SK-N-SH (cell line): ENCODE results near the gene DAB1. TPM values are rescaled to one million over a fixed set of nuclear protein-coding genes. Genes with fewer than 3 reads are reported as not detected.

Source experiments
- CTCF ChIA-PET: fragments of 300-600, 350-600 bp; formaldehyde crosslinking; extraction: SDS; loops from one replicate; lab custom pipeline; 2021; lab: Yijun Ruan, JAX
- POLR2A ChIA-PET: fragments of 350-600 bp; sonication (Branson Sonifier 250); formaldehyde crosslinking; extraction: SDS; loops from one replicate; lab custom pipeline; 2020; ENCODE audit warnings: antibody characterized with exemption, inconsistent platforms; lab: Yijun Ruan, JAX
- DNase-seq: peaks from one replicate; pipeline ENCODE4 v3.0.0; 2012
- H2AFZ ChIP-seq: fragments of 200-600 bp; sonication (generic); 2 replicates; pipeline ENCODE4 v1.8.1; 2016; ENCODE audit warnings: antibody characterized with exemption, mild to moderate bottlenecking, low read depth
- H3F3A ChIP-seq: fragments of 200-600 bp; sonication (generic); replicated peaks from 2 replicates; pipeline ENCODE3; 2016; ENCODE audit warnings: antibody characterized with exemption, mild to moderate bottlenecking; ENCODE audit not compliant: insufficient read depth
- H3K27ac ChIP-seq, 2 experiments: fragments of 200-500 bp in 1 of 2; fragments of 200-600 bp in 1 of 2; sonication (Bioruptor generic) in 1 of 2; sonication (generic), shearing (Covaris generic) in 1 of 2; 2 replicates each; pipeline versions ENCODE4 v1.5.1 to v1.6.1; 2014 to 2016; ENCODE audit warnings: low read depth in 2 of 2, inconsistent platforms in 1 of 2, low read length in 1 of 2, mild to moderate bottlenecking in 1 of 2, mixed read lengths in 1 of 2
- H3K27me3 ChIP-seq: fragments of 200-600 bp; sonication (generic), shearing (Covaris generic); 2 replicates; pipeline ENCODE4 v1.6.1; 2016; ENCODE audit warnings: mixed run types; ENCODE audit not compliant: insufficient read depth
- H3K36me3 ChIP-seq, 2 experiments: fragments of 200-500 bp in 1 of 2; fragments of 200-600 bp in 1 of 2; sonication (Bioruptor generic) in 1 of 2; sonication (generic) in 1 of 2; replicated peaks in 1 of 2; 2 replicates each; pipeline versions ENCODE3 to v1.5.1; 2014 to 2016; ENCODE audit warnings: low read length in 1 of 2, mild to moderate bottlenecking in 1 of 2; ENCODE audit not compliant: insufficient read depth in 2 of 2, control insufficient read depth in 1 of 2
- H3K4me1 ChIP-seq, 2 experiments: fragments of 200-500 bp in 1 of 2; fragments of 200-600 bp in 1 of 2; sonication (Bioruptor generic) in 1 of 2; sonication (generic), shearing (Covaris generic) in 1 of 2; 2 replicates each; pipeline versions ENCODE4 v1.5.1 to v1.6.1; 2014 to 2016; ENCODE audit warnings: low read depth in 1 of 2, low read length in 1 of 2, mixed run types in 1 of 2; ENCODE audit not compliant: insufficient read depth in 2 of 2, control insufficient read depth in 1 of 2
- H3K4me2 ChIP-seq: fragments of 200-600 bp; sonication (generic), shearing (Covaris generic); 2 replicates; pipeline ENCODE4 v1.6.1; 2017; ENCODE audit warnings: mixed run types
- H3K4me3 ChIP-seq, 2 experiments: fragments of 200-500 bp in 1 of 2; fragments of 200-600 bp in 1 of 2; sonication (Bioruptor generic) in 1 of 2; sonication (generic), shearing (Covaris generic) in 1 of 2; 2 replicates each; pipeline versions ENCODE4 v1.5.1 to v1.8.1; 2014 to 2016; ENCODE audit warnings: low read depth in 2 of 2, inconsistent platforms in 1 of 2, low read length in 1 of 2, mild to moderate bottlenecking in 1 of 2, mixed read lengths in 1 of 2, moderate library complexity in 1 of 2
- H3K79me2 ChIP-seq: fragments of 200-600 bp; sonication (generic); 2 replicates; pipeline ENCODE4 v1.8.1; 2017; ENCODE audit warnings: mild to moderate bottlenecking; ENCODE audit not compliant: insufficient read depth
- H3K9ac ChIP-seq: fragments of 200-600 bp; sonication (generic); 2 replicates; pipeline ENCODE4 v1.6.1; 2017; ENCODE audit warnings: mixed run types
- H3K9me2 ChIP-seq: fragments of 200-600 bp; sonication (generic); 2 replicates; pipeline ENCODE4 v1.6.1; 2017; ENCODE audit warnings: mixed run types
- H3K9me3 ChIP-seq: fragments of 200-600 bp; sonication (generic); 2 replicates; pipeline ENCODE4 v1.6.1; 2017; ENCODE audit warnings: mixed run types, mild to moderate bottlenecking, moderate library complexity
- H4K20me1 ChIP-seq: fragments of 200-600 bp; sonication (generic); 2 replicates; pipeline ENCODE4 v1.6.1; 2017; ENCODE audit warnings: mild to moderate bottlenecking, mixed run types; ENCODE audit not compliant: insufficient read depth
- CTCF ChIP-seq: fragments of 200-600 bp; sonication (generic); IDR thresholded peaks from 2 replicates; pipeline ENCODE4 v1.6.1; 2017; ENCODE audit warnings: antibody characterized with exemption, mild to moderate bottlenecking, moderate library complexity
- ELF1 ChIP-seq: IDR thresholded peaks from 2 replicates; pipeline ENCODE4 v1.4.0; 2012
- FOXJ3 ChIP-seq: sonication (generic); formaldehyde crosslinking; IDR thresholded peaks from 2 replicates; pipeline ENCODE4 v1.5.1; 2020; ENCODE audit warnings: mild to moderate bottlenecking, missing genetic modification reagents
- FOXM1 ChIP-seq: IDR thresholded peaks from 2 replicates; pipeline ENCODE4 v1.4.0; 2012; ENCODE audit warnings: low read depth, mild to moderate bottlenecking
- IRF3 ChIP-seq: fragments of 150-350 bp; IDR thresholded peaks from 2 replicates; pipeline ENCODE4 v1.6.1; 2016; ENCODE audit warnings: mild to moderate bottlenecking, low read depth, low read length
- JUND ChIP-seq: IDR thresholded peaks from 2 replicates; pipeline ENCODE4 v1.4.0; 2012
- MEF2A ChIP-seq: IDR thresholded peaks from 2 replicates; pipeline ENCODE4 v1.4.0; 2012; ENCODE audit warnings: low read depth, borderline replicate concordance
- NFIC ChIP-seq: IDR thresholded peaks from 2 replicates; pipeline ENCODE4 v1.4.0; 2012; ENCODE audit warnings: borderline replicate concordance
- RFX5 ChIP-seq: IDR thresholded peaks from 2 replicates; pipeline ENCODE4 v1.6.1; 2012; ENCODE audit warnings: mild to moderate bottlenecking, improper control_type of control experiment, low read length
- RXRA ChIP-seq: IDR thresholded peaks from 2 replicates; pipeline ENCODE4 v1.4.0; 2012; ENCODE audit warnings: low read depth, mild to moderate bottlenecking, borderline replicate concordance
- SMC3 ChIP-seq: IDR thresholded peaks from 2 replicates; pipeline ENCODE4 v1.6.1; 2012; ENCODE audit warnings: low read depth, low read length, improper control_type of control experiment
- WGBS: methylation state at CpG from one replicate; pipeline ENCODE4 v1.1.6; 2017; ENCODE audit warnings: low lambda C conversion rate; 5-methylcytosine and 5-hydroxymethylcytosine counted together
- polyA plus RNA-seq, 3 experiments: library from polyadenylated mRNA; depleted of rRNA; stranded (reverse); fragments of >200 nt; gene quantifications; 2 replicates each; pipeline ENCODE4 v1.2.3, GENCODE V29; 2012

The DAB1 gene
- polyA plus RNA-seq, 1 of the 3 experiments (the other 2 are of a cell fraction) = 2.9 TPM

- Histone ChIP-seq H3K4me2 (no peak overlapping the region), H3K9me2 (no peaks in the 10 kb centered on the region), H3K27me3 (no peaks in the 10 kb centered on the region), H3K9ac (no peak overlapping the region), H3K4me3 (no peak overlapping the region), H4K20me1 (no peaks in the 10 kb centered on the region), H2AFZ (no peak overlapping the region), H3K79me2 (no peaks in the 10 kb centered on the region), H3K4me1 (no peaks in the 10 kb centered on the region), H3F3A (no peaks in the 10 kb centered on the region), H3K27ac (no peak overlapping the region), H3K9me3 (no peaks in the 10 kb centered on the region), H3K36me3 (no peaks in the 10 kb centered on the region)
- no peak for DNase-seq
- CTCF ChIA-PET = interaction anchor here (1.1 to 1.2 kb wide), 2 partner anchors 11 to 547 kb away, joined by 4 to 5 read pairs; no protein-coding TSS in a partner anchor
- POLR2A ChIA-PET = no interaction called here
- TF ChIP-seq NFIC (no peak), RFX5 (no peak)
- 68% methylated on average over 2 of the region's 2 CpGs for WGBS
These were observed 45.3 kb downstream of the DAB1 start for GRCh38 chr1:57378534-57378933.

- Histone ChIP-seq H3K79me2 (no peaks in the 10 kb centered on the region), H3K9me3 (no peaks in the 10 kb centered on the region), H3K4me2 (no peak overlapping the region), H3K27me3 (no peaks in the 10 kb centered on the region), H3F3A (no peaks in the 10 kb centered on the region), H3K9ac (no peak overlapping the region), H3K4me1 (peaks cover 0 to 2% of the 10 kb centered on the region in 2 experiments; a peak in 1 of 4 replicates), H2AFZ (no peak overlapping the region), H3K4me3 (no peak overlapping the region), H3K9me2 (no peaks in the 10 kb centered on the region), H3K36me3 (no peaks in the 10 kb centered on the region), H3K27ac (no peak overlapping the region), H4K20me1 (no peaks in the 10 kb centered on the region)
- TF ChIP-seq MEF2A (no peak), SMC3 (no peak), CTCF (0 out of 2 replicates have a peak, but pooled peaks have one; percentile 7), IRF3 (no peak), FOXJ3 (CRISPR knock-in tag) (no peak), JUND (no peak), FOXM1 (no peak), ELF1 (no peak), RXRA (no peak)
- ChIA-PET CTCF (interaction anchor here (0.6 to 1.2 kb wide), 4 partner anchors 10 to 546 kb away, joined by 3 to 5 read pairs (median 4); no protein-coding TSS in a partner anchor), POLR2A (no interaction called here)
- WGBS = 61% methylated on average over 4 of the region's 4 CpGs
- DNase-seq = no peak
These were observed 46.3 kb downstream of the DAB1 start for GRCh38 chr1:57377339-57378139.
